ENCODE measurements around the gene FBN2.

DNA sequence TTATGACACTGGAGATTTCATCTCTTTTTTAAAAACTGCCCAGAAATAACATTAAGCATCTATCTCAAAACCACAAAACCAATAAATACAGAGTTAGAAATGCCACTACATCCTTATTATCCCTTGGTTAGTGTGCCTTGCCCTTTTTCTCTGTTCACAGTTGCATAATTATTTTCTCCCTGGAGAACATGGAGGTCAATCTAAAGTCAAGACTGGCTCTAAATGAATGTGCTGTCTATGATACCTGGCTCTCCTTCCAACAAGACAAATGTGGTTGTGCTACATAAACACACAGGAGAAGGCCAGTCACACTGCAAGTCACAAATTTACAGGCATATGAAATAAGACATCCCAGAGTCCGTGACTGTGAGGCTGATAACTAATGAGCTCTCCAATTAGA lies 2.8 kb downstream of the FBN2 start:
- TF ChIP-seq, protein P1, sequence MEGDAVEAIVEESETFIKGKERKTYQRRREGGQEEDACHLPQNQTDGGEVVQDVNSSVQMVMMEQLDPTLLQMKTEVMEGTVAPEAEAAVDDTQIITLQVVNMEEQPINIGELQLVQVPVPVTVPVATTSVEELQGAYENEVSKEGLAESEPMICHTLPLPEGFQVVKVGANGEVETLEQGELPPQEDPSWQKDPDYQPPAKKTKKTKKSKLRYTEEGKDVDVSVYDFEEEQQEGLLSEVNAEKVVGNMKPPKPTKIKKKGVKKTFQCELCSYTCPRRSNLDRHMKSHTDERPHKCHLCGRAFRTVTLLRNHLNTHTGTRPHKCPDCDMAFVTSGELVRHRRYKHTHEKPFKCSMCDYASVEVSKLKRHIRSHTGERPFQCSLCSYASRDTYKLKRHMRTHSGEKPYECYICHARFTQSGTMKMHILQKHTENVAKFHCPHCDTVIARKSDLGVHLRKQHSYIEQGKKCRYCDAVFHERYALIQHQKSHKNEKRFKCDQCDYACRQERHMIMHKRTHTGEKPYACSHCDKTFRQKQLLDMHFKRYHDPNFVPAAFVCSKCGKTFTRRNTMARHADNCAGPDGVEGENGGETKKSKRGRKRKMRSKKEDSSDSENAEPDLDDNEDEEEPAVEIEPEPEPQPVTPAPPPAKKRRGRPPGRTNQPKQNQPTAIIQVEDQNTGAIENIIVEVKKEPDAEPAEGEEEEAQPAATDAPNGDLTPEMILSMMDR (IDR thresholded peaks at IDR 0.05): no peak
- TF ChIP-seq POLR2A (IDR thresholded peaks at IDR 0.05): no peak

All from heart left ventricle (tissue), 13 donors.